Mesenchymal stem cell (in vitro differentiated cells and primary cell): ENCODE measurements around the gene ZNF488.
A peak's percentile ranks its signal among the peaks of the same experiment; 100 is the strongest.

Experiments used
- DNase-seq: peaks from one replicate; pipeline ENCODE4 v3.0.0-alpha.2; 2013
- H2AFZ ChIP-seq: one replicate; pipeline ENCODE4 v1.6.1; 2013; ENCODE audit warnings: low read depth, mild to moderate bottlenecking, control low read depth, inconsistent platforms, low read length, moderate library complexity
- H2AK5ac ChIP-seq: 2 replicates; pipeline ENCODE4 v1.6.1; 2013; ENCODE audit warnings: low read length, moderate library complexity, mild to moderate bottlenecking, inconsistent platforms; ENCODE audit not compliant: severe bottlenecking
- H2BK120ac ChIP-seq: one replicate; pipeline ENCODE4 v1.6.1; 2013; ENCODE audit warnings: low read depth, mild to moderate bottlenecking, inconsistent platforms, low read length, moderate library complexity
- H2BK12ac ChIP-seq, 2 experiments: one replicate each; pipeline ENCODE4 v1.6.1; 2013; ENCODE audit warnings: inconsistent platforms in 2 of 2, low read length in 2 of 2, mild to moderate bottlenecking in 2 of 2, moderate library complexity in 2 of 2, control low read depth in 1 of 2
- H2BK15ac ChIP-seq: one replicate; pipeline ENCODE4 v1.6.1; 2013; ENCODE audit warnings: mild to moderate bottlenecking, low read depth, inconsistent platforms; ENCODE audit not compliant: poor library complexity, severe bottlenecking
- H2BK5ac ChIP-seq: 2 replicates; pipeline ENCODE4 v1.6.1; 2013; ENCODE audit warnings: low read depth, mild to moderate bottlenecking, low read length, control low read depth, inconsistent platforms; ENCODE audit not compliant: poor library complexity, severe bottlenecking
- H3K14ac ChIP-seq, 2 experiments: one replicate each; pipeline ENCODE4 v1.6.1; 2013; ENCODE audit warnings: inconsistent platforms in 2 of 2, low read length in 2 of 2, control low read depth in 1 of 2, mild to moderate bottlenecking in 1 of 2, moderate library complexity in 1 of 2
- H3K18ac ChIP-seq, 2 experiments: one replicate each; pipeline ENCODE4 v1.6.1; 2013; ENCODE audit warnings: inconsistent platforms in 2 of 2, low read length in 2 of 2, control low read depth in 1 of 2, low read depth in 1 of 2, mild to moderate bottlenecking in 1 of 2
- H3K23ac ChIP-seq, 2 experiments: one replicate each; pipeline ENCODE4 v1.6.1; 2013; ENCODE audit warnings: inconsistent platforms in 2 of 2, low read length in 2 of 2, mild to moderate bottlenecking in 2 of 2, moderate library complexity in 2 of 2, control low read depth in 1 of 2
- H3K27ac ChIP-seq: 2 replicates; pipeline ENCODE4 v1.5.1; 2013; ENCODE audit warnings: mild to moderate bottlenecking, moderate library complexity, low read length, control low read depth, inconsistent platforms; ENCODE audit not compliant: poor library complexity, severe bottlenecking
- H3K27me3 ChIP-seq, 2 experiments: 2 replicates each; pipeline versions ENCODE4 v1.6.1 to v1.7.0; 2013; ENCODE audit warnings: low read length in 2 of 2, mild to moderate bottlenecking in 2 of 2, moderate library complexity in 2 of 2, control low read depth in 1 of 2, inconsistent platforms in 1 of 2; ENCODE audit not compliant: control insufficient read depth in 1 of 2, insufficient read depth in 1 of 2
- H3K36me3 ChIP-seq, 2 experiments: 2 replicates each; pipeline versions ENCODE4 v1.6.1 to v1.7.0; 2013; ENCODE audit warnings: low read length in 2 of 2, control low read depth in 1 of 2, inconsistent platforms in 1 of 2, low read depth in 1 of 2, mild to moderate bottlenecking in 1 of 2; ENCODE audit not compliant: insufficient read depth in 2 of 2, control insufficient read depth in 1 of 2
- H3K4ac ChIP-seq, 2 experiments: one replicate each; pipeline ENCODE4 v1.6.1; 2013; ENCODE audit warnings: inconsistent platforms in 2 of 2, low read length in 2 of 2, mild to moderate bottlenecking in 2 of 2, moderate library complexity in 2 of 2, control low read depth in 1 of 2, low read depth in 1 of 2
- H3K4me1 ChIP-seq: 2 replicates; pipeline ENCODE4 v1.6.1; 2013; ENCODE audit warnings: low read depth, low read length, control low read depth; ENCODE audit not compliant: control insufficient read depth, insufficient read depth
- H3K4me2 ChIP-seq: 2 replicates; pipeline ENCODE4 v1.6.1; 2013; ENCODE audit warnings: low read length, mild to moderate bottlenecking, inconsistent platforms; ENCODE audit not compliant: poor library complexity, severe bottlenecking
- H3K4me3 ChIP-seq, 2 experiments: 2 replicates each; pipeline versions ENCODE4 v1.5.1 to v1.7.0; 2013; ENCODE audit warnings: low read length in 2 of 2, mild to moderate bottlenecking in 2 of 2, control low read depth in 1 of 2, low read depth in 1 of 2; ENCODE audit not compliant: insufficient read depth in 1 of 2
- H3K79me1 ChIP-seq: replicated peaks from 2 replicates; pipeline ENCODE4 v1.6.1; 2013; ENCODE audit warnings: mild to moderate bottlenecking, control low read depth, low read length, inconsistent platforms; ENCODE audit not compliant: poor library complexity, severe bottlenecking
- H3K9ac ChIP-seq: 2 replicates; pipeline ENCODE4 v1.7.0; 2013; ENCODE audit warnings: mild to moderate bottlenecking, low read length, moderate library complexity
- H3K9me3 ChIP-seq: 2 replicates; pipeline ENCODE4 v1.7.0; 2013; ENCODE audit warnings: mild to moderate bottlenecking, low read length; ENCODE audit not compliant: control insufficient read depth
- H4K8ac ChIP-seq: one replicate; pipeline ENCODE4 v1.6.1; 2013; ENCODE audit warnings: inconsistent platforms, mild to moderate bottlenecking, low read length, moderate library complexity
- H4K91ac ChIP-seq: one replicate; pipeline ENCODE4 v1.6.1; 2013; ENCODE audit warnings: mild to moderate bottlenecking, low read length, inconsistent platforms
- WGBS: methylation state at CpG from one replicate; pipeline ENCODE4 v1.1.7; 2013; ENCODE audit warnings: mixed read lengths; 5-methylcytosine and 5-hydroxymethylcytosine counted together

Gene ZNF488

DNA sequence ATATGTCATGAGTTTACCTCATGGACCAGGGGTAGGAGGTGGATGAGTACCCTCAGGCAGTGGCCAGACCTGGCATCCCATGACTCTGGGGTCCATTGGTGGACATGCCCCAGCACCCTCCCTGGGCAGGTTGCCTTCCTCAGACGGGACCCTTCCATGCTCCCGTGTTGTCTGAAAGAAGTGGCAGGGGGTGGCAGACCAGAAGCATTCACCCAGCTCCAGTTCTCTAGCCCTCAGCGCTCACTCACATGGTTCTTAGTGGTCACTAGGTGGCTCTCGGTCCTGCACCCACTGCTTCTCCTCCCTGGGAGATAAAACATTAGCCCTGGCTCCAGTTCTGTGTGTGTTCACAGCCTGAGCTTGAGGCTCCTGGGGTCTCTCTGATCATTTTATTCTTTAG is 29.9 kb downstream of the ZNF488 start:
- H3K18ac ChIP-seq, result no peak overlapping the region
- H3K4me1 ChIP-seq, result no peaks in the 10 kb centered on the region
- no peak overlapping the region for H3K14ac ChIP-seq
- DNase-seq, result no peak
- peaks cover 12 to 26% of the 10 kb centered on the region in 2 experiments for H3K27me3 ChIP-seq
- H2AFZ ChIP-seq, result no peak overlapping the region
- WGBS, result 82% methylated on average over 4 of the region's 4 CpGs
- no peak overlapping the region for H3K27ac ChIP-seq
- H3K4me3 ChIP-seq, result no peak overlapping the region
- no peak overlapping the region for H2BK5ac ChIP-seq
- no peak overlapping the region for H4K91ac ChIP-seq
- H2BK120ac ChIP-seq, result no peak overlapping the region
- no peaks in the 10 kb centered on the region for H3K9me3 ChIP-seq
- no peaks in the 10 kb centered on the region for H3K79me1 ChIP-seq
- no peak overlapping the region for H2BK15ac ChIP-seq
- H2AK5ac ChIP-seq, result no peak overlapping the region
- H3K4me2 ChIP-seq, result no peak overlapping the region
- no peak overlapping the region for H2BK12ac ChIP-seq
- no peaks in the 10 kb centered on the region for H3K36me3 ChIP-seq
- no peak overlapping the region for H3K9ac ChIP-seq
- no peak overlapping the region for H3K23ac ChIP-seq
- H3K4ac ChIP-seq, result no peak overlapping the region
- H4K8ac ChIP-seq, result no peak overlapping the region

- Histone ChIP-seq H3K23ac (no peak overlapping the region), H2BK12ac (no peak overlapping the region), H4K8ac (no peak overlapping the region), H2BK120ac (no peak overlapping the region), H3K4me3 (no peak overlapping the region), H3K4ac (no peak overlapping the region), H3K9me3 (no peaks in the 10 kb centered on the region), H3K27me3 (peaks cover 12 to 21% of the 10 kb centered on the region in 2 experiments), H3K14ac (no peak overlapping the region), H3K27ac (no peak overlapping the region), H2BK5ac (no peak overlapping the region), H3K18ac (no peak overlapping the region), H3K4me2 (no peak overlapping the region), H3K9ac (no peak overlapping the region), H4K91ac (no peak overlapping the region), H2AFZ (no peak overlapping the region), H3K4me1 (no peaks in the 10 kb centered on the region), H2AK5ac (no peak overlapping the region), H3K36me3 (no peaks in the 10 kb centered on the region), H3K79me1 (no peaks in the 10 kb centered on the region), H2BK15ac (no peak overlapping the region)
- no peak for DNase-seq
- 88% methylated on average over 6 of the region's 6 CpGs for WGBS
Measured at GRCh38 chr10:47353351-47353750, 30.7 kb downstream of the ZNF488 start.

DNA sequence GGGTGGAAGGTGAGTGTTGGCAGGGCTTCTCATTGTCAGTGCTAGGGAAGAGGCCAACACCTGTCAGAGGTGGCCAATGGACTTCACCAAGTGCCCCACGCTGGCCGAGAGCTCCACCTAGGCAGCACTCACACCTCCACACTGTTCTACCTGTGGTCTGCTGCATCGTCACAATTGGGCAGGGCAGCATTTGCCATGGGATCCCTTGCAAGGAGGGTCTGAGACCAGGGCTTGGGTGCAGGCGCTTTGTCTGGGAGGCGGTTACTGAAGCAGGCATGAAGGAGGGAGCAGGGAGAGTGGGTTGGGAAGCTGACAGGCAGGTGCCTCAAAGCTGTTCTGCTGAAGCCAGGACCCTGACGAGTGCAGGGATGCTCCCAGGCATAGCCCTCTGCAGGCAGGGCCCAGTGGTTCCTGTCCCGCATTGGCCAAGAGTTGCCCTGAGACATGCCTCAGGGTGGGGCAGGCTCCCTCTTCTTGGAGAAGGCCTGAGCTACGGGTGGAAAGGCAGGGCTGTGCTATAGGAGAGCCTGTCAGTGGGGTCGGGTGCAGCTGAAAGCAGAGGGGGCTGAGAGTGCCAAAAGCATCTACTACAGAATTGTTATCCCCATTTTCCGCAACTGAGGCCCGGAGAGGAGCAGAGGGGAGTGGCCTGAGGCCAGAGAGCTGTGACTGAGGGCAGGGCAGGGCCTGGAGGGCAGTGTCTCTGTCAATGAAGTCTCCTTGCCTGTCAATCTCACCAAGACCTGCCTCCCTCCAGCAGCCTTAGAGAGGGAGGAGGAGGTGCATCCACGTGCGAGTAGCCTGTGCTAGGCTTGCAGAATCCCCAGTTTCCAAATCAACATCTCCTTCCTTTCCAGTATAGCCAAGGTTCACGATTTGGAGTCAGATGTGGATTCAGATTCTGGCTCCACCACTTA is 31.9 kb downstream of the ZNF488 start:
- Histone ChIP-seq H3K36me3 (no peaks in the 10 kb centered on the region), H3K14ac (peak overlapping the region in 1 of 2 experiments; percentile 37), H3K4me1 (no peaks in the 10 kb centered on the region), H3K4me2 (no peak overlapping the region), H3K27me3 (peaks cover 12 to 15% of the 10 kb centered on the region in 2 experiments), H4K8ac (no peak overlapping the region), H2BK12ac (no peak overlapping the region), H2BK15ac (no peak overlapping the region), H4K91ac (no peak overlapping the region), H3K27ac (no peak overlapping the region), H3K4me3 (no peak overlapping the region), H2AK5ac (no peak overlapping the region), H2AFZ (no peak overlapping the region), H3K9me3 (no peaks in the 10 kb centered on the region), H3K18ac (no peak overlapping the region), H3K23ac (no peak overlapping the region), H3K4ac (no peak overlapping the region), H3K79me1 (no peaks in the 10 kb centered on the region), H2BK120ac (no peak overlapping the region), H2BK5ac (no peak overlapping the region), H3K9ac (no peak overlapping the region)
- no peak for DNase-seq
- 75% methylated on average over 10 of the region's 14 CpGs for WGBS

DNA sequence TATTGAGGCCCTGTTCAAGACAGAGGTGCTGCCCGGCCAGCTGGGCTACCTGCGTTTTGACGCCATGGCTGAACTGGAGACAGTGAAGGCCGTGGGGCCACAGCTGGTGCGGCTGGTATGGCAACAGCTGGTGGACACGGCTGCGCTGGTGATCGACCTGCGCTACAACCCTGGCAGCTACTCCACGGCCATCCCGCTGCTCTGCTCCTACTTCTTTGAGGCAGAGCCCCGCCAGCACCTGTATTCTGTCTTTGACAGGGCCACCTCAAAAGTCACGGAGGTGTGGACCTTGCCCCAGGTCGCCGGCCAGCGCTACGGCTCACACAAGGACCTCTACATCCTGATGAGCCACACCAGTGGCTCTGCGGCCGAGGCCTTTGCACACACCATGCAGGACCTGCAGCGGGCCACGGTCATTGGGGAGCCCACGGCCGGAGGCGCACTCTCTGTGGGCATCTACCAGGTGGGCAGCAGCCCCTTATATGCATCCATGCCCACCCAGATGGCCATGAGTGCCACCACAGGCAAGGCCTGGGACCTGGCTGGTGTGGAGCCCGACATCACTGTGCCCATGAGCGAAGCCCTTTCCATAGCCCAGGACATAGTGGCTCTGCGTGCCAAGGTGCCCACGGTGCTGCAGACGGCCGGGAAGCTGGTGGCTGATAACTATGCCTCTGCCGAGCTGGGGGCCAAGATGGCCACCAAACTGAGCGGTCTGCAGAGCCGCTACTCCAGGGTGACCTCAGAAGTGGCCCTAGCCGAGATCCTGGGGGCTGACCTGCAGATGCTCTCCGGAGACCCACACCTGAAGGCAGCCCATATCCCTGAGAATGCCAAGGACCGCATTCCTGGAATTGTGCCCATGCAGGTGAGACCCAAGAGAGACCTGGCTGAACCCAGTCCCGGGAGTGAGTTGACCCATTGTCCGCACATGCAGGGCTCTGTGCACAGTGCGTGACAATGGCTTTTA is 33.1 kb downstream of the ZNF488 start:
- no peak overlapping the region for H3K23ac ChIP-seq
- H3K18ac ChIP-seq, result no peak overlapping the region
- no peak overlapping the region for H2BK5ac ChIP-seq
- DNase-seq, result no peak
- no peak overlapping the region for H3K14ac ChIP-seq
- no peak overlapping the region for H4K8ac ChIP-seq
- no peak overlapping the region for H2BK120ac ChIP-seq
- H2BK12ac ChIP-seq, result no peak overlapping the region
- H3K4ac ChIP-seq, result no peak overlapping the region
- H3K27ac ChIP-seq, result no peak overlapping the region
- no peak overlapping the region for H2BK15ac ChIP-seq
- no peak overlapping the region for H4K91ac ChIP-seq
- H3K4me1 ChIP-seq, result no peaks in the 10 kb centered on the region
- H2AFZ ChIP-seq, result no peak overlapping the region
- no peaks in the 10 kb centered on the region for H3K36me3 ChIP-seq
- no peak overlapping the region for H2AK5ac ChIP-seq
- 92% methylated on average over 39 of the region's 39 CpGs for WGBS
- H3K9me3 ChIP-seq, result no peaks in the 10 kb centered on the region
- H3K4me3 ChIP-seq, result no peak overlapping the region
- no peaks in the 10 kb centered on the region for H3K79me1 ChIP-seq
- H3K4me2 ChIP-seq, result no peak overlapping the region
- H3K9ac ChIP-seq, result no peak overlapping the region
- H3K27me3 ChIP-seq, result peaks cover 15 to 17% of the 10 kb centered on the region in 2 experiments
